DND-41 (cell line): ENCODE measurements around the gene ZNF133.

ENCODE experiments used
- ATAC-seq: fragments of 200-7000 bp; cut with Tn5 transposase; 3 replicates; pipeline ENCODE4 v1.9.1; 2021; ENCODE audit warnings: low read depth; ENCODE audit not compliant: insufficient read depth
- DNase-seq: peaks from one replicate; pipeline ENCODE4 v3.0.0-alpha.2; 2020
- H2AFZ ChIP-seq: 2 replicates; pipeline ENCODE4 v1.6.0; 2012; ENCODE audit warnings: low read depth, low read length
- H3K27ac ChIP-seq: 2 replicates; pipeline ENCODE4 v1.5.1; 2012; ENCODE audit warnings: low read length, inconsistent platforms
- H3K27me3 ChIP-seq: fragments of 200-600 bp; sonication (generic); 2 replicates; pipeline ENCODE4 v1.6.0; 2012; ENCODE audit warnings: low read length, mild to moderate bottlenecking, inconsistent platforms; ENCODE audit not compliant: insufficient read depth, poor library complexity
- H3K36me3 ChIP-seq: 2 replicates; pipeline ENCODE4 v1.5.1; 2012; ENCODE audit warnings: low read length, inconsistent platforms; ENCODE audit not compliant: insufficient read depth
- H3K4me1 ChIP-seq: 2 replicates; pipeline ENCODE4 v1.5.1; 2012; ENCODE audit warnings: mild to moderate bottlenecking, low read length; ENCODE audit not compliant: insufficient read depth
- H3K4me2 ChIP-seq: 2 replicates; pipeline ENCODE4 v1.6.0; 2012; ENCODE audit warnings: mild to moderate bottlenecking, moderate library complexity, low read length, inconsistent platforms; ENCODE audit not compliant: insufficient read depth
- H3K4me3 ChIP-seq, 2 experiments: fragments of 200-600 bp in 1 of 2; shearing (Covaris generic) in 1 of 2; 2 replicates each; pipeline ENCODE4 v1.5.1; 2012 to 2016; ENCODE audit warnings: inconsistent platforms in 2 of 2, low read length in 2 of 2, mild to moderate bottlenecking in 2 of 2, low read depth in 1 of 2, moderate library complexity in 1 of 2
- H3K79me2 ChIP-seq: 2 replicates; pipeline ENCODE4 v1.6.0; 2012; ENCODE audit warnings: low read length, inconsistent platforms; ENCODE audit not compliant: insufficient read depth
- H3K9ac ChIP-seq: 2 replicates; pipeline ENCODE4 v1.6.0; 2012; ENCODE audit warnings: low read depth, mild to moderate bottlenecking, inconsistent platforms, low read length, moderate library complexity
- H3K9me3 ChIP-seq: 2 replicates; pipeline ENCODE4 v1.5.1; 2012; ENCODE audit warnings: low read length, moderate library complexity, mild to moderate bottlenecking, inconsistent platforms; ENCODE audit not compliant: insufficient read depth, severe bottlenecking
- H4K20me1 ChIP-seq: 2 replicates; pipeline ENCODE4 v1.6.0; 2012; ENCODE audit warnings: low read length; ENCODE audit not compliant: insufficient read depth
- EZH2 ChIP-seq: IDR thresholded peaks from 3 replicates; pipeline ENCODE4 v1.6.1; 2012; ENCODE audit warnings: borderline replicate concordance, low read depth, mild to moderate bottlenecking, moderate library complexity, low read length, inconsistent platforms; ENCODE audit not compliant: severe bottlenecking
- TF ChIP-seq, protein P1 (sequence below): IDR thresholded peaks from 2 replicates; pipeline ENCODE4 v1.5.1; 2012; ENCODE audit warnings: borderline replicate concordance, low read length, moderate library complexity, mild to moderate bottlenecking; ENCODE audit not compliant: poor library complexity, severe bottlenecking; ENCODE audit errors: extremely low read depth

Gene ZNF133

DNA sequence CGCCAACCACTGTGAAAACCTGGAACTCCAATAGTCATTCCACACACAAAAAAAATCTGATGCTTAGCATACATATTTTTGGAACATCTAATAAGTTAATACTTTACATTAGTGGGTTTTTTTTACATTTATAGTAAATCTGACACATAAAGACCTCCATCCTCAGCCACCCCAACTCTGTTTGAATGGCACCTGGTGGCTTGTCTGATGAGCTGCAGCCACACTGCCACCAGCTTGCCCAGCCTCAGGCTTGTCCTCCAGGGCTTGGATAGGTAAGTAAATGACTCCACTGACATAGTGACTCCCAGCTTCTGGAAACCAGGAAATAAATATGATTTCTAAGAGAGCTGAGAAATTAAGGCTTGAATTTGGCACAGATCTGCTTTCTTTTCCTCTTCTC, 71.5 kb downstream of the ZNF133 start:
- H3K27me3 ChIP-seq: peaks cover 6% of the 10 kb centered on the region
- TF ChIP-seq, protein P1, sequence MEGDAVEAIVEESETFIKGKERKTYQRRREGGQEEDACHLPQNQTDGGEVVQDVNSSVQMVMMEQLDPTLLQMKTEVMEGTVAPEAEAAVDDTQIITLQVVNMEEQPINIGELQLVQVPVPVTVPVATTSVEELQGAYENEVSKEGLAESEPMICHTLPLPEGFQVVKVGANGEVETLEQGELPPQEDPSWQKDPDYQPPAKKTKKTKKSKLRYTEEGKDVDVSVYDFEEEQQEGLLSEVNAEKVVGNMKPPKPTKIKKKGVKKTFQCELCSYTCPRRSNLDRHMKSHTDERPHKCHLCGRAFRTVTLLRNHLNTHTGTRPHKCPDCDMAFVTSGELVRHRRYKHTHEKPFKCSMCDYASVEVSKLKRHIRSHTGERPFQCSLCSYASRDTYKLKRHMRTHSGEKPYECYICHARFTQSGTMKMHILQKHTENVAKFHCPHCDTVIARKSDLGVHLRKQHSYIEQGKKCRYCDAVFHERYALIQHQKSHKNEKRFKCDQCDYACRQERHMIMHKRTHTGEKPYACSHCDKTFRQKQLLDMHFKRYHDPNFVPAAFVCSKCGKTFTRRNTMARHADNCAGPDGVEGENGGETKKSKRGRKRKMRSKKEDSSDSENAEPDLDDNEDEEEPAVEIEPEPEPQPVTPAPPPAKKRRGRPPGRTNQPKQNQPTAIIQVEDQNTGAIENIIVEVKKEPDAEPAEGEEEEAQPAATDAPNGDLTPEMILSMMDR: no peak
- no peak for TF ChIP-seq EZH2
- no peak for ATAC-seq
- H3K27ac ChIP-seq: no peak overlapping the region
- H3K36me3 ChIP-seq: no peaks in the 10 kb centered on the region
- H4K20me1 ChIP-seq: no peaks in the 10 kb centered on the region
- no peak for DNase-seq
- H3K4me3 ChIP-seq: no peak overlapping the region
- H3K9me3 ChIP-seq: no peaks in the 10 kb centered on the region
- no peak overlapping the region for H2AFZ ChIP-seq
- no peak overlapping the region for H3K9ac ChIP-seq
- H3K4me1 ChIP-seq: no peaks in the 10 kb centered on the region
- H3K79me2 ChIP-seq: no peaks in the 10 kb centered on the region
- H3K4me2 ChIP-seq: no peak overlapping the region

DNA sequence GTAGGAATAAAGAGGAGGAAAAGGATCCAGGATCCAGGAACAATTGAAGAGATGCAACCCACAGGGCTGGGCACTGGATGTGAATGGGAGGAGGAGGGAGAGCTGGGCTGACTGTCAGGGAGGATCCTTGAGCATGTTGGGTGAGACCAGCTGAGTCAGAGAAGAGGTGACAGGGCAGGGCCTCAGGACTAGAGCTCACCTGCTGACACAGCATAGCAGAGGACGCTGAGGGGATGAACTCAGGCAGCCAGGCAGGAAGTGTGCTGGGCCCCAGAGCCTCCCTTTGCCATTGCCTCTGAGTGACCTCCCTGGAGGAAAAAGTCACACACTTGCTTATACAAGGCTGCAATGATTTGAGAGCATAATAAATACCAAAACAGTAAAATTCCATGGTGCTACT, 72.3 kb downstream of the ZNF133 start:
- Histone ChIP-seq H3K9me3 (no peaks in the 10 kb centered on the region), H3K27me3 (peaks cover 6% of the 10 kb centered on the region), H3K9ac (no peak overlapping the region), H4K20me1 (no peaks in the 10 kb centered on the region), H2AFZ (no peak overlapping the region), H3K36me3 (no peaks in the 10 kb centered on the region), H3K79me2 (no peaks in the 10 kb centered on the region), H3K4me3 (no peak overlapping the region), H3K4me1 (no peaks in the 10 kb centered on the region), H3K4me2 (no peak overlapping the region), H3K27ac (no peak overlapping the region)
- ATAC-seq: no peak
- TF ChIP-seq, protein P1: no peak
- TF ChIP-seq EZH2: no peak
- DNase-seq: no peak

- ATAC-seq: no peak
- Histone ChIP-seq H2AFZ (no peak overlapping the region), H3K27ac (no peak overlapping the region), H3K36me3 (no peaks in the 10 kb centered on the region), H3K9ac (no peak overlapping the region), H3K79me2 (no peaks in the 10 kb centered on the region), H3K4me3 (no peak overlapping the region), H4K20me1 (no peaks in the 10 kb centered on the region), H3K9me3 (no peaks in the 10 kb centered on the region), H3K4me1 (no peaks in the 10 kb centered on the region), H3K4me2 (no peak overlapping the region), H3K27me3 (peaks cover 6% of the 10 kb centered on the region)
- TF ChIP-seq, protein P1: no peak
- TF ChIP-seq EZH2: no peak
- no peak for DNase-seq
These were observed 73.4 kb downstream of the ZNF133 start for GRCh38 chr20:18361678-18362077.

DNA sequence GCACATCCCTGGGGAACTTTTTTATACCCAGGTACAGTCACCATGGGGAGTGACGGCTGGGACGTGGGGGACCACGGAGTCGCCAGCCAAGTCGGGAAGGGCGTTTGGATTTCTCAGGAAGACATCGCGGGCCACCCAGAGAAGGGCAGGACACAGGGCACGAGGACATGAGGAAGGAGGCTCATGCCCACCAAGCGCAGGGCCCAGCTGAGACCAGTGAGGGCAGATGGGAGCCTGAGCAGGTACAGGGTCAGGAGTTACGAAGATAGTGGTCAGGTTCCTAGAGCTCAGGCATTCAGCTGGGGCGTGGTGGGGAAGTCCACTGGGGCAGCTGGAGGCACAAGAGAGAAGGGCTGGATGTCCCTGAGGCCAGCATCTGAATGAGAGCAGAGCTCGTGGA, 74.6 kb downstream of the ZNF133 start:
- no peak overlapping the region for H3K4me2 ChIP-seq
- no peak overlapping the region for H3K4me3 ChIP-seq
- no peaks in the 10 kb centered on the region for H3K79me2 ChIP-seq
- H4K20me1 ChIP-seq: no peaks in the 10 kb centered on the region
- DNase-seq: no peak
- ATAC-seq: no peak
- H3K4me1 ChIP-seq: no peaks in the 10 kb centered on the region
- H3K27ac ChIP-seq: no peak overlapping the region
- peaks cover 6% of the 10 kb centered on the region for H3K27me3 ChIP-seq
- no peak for TF ChIP-seq EZH2
- TF ChIP-seq, protein P1: no peak
- no peaks in the 10 kb centered on the region for H3K9me3 ChIP-seq
- H2AFZ ChIP-seq: no peak overlapping the region
- no peak overlapping the region for H3K9ac ChIP-seq
- no peaks in the 10 kb centered on the region for H3K36me3 ChIP-seq
